ENCODE measurements around the gene SRPK2. TPM values are rescaled to one million over a fixed set of nuclear protein-coding genes. Genes with fewer than 3 reads are reported as not detected.
A peak's percentile ranks its signal among the peaks of the same experiment; 100 is the strongest.
"Not testable (repeated sequence)": the region's sequence is repeated elsewhere in the genome, so short reads cannot be mapped to it uniquely, and the experiment has no call there.

SRPK2 gene
- total RNA-seq, 4 donors from 2014 or later: 33.0 to 47.4 (median 42.8) TPM

DNA sequence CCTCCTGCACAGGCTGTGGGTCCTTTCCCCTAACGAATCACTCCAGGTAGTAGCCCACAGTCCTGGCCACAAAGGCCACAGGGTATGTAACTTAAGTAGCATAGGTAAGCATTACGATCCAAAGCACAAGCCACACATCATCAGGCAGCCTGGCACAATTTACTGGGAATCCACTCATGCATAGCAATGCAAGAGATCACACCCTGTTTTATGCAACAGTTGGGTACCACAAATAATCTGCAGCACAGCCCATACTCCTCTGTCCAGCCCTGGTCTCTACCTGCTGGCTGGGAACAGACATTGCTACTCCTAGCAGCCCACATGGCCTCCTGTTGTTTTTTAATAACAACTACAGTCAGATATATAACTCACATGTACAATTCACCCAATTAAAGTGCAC is 34.3 kb downstream of the SRPK2 start:
- Histone ChIP-seq H3K4me1 (peaks cover 30 to 64% (median 51%) of the 10 kb centered on the region in 4 donors), H3K36me3 (no peaks in the 10 kb centered on the region)

DNA sequence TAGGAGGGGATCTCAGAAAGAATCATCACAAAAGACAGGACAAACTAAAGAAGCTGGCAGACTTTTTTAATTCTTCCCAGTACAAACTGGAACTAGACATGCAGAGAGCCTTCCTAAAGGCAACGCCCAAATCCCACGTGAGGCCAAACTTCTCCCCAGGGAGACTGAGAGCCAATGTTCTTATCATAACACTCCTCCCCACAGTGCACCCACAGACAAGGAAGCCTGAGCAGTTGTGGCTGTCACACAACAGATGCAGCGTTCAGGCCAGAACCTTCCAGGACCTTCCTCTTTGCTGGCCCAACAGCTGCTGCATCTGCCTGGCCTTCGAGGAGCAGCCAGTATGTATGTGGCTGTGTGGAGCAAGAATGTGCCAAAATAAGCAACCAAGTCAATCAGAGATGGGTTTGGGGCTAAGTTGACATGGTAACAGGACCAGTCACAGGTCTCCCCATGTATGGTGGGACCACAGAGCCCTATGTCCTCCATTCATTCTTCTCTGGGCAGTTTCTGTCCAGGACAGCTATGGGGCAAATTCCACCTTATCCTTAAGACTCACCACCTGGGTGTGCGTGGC is 34.9 kb downstream of the SRPK2 start:
- Histone ChIP-seq H3K4me3 (no peak overlapping the region), H3K27me3 (no peaks in the 10 kb centered on the region), H3K36me3 (no peaks in the 10 kb centered on the region), H3K27ac (replicated peaks in 1 of 4) (peak overlapping the region in 2 of 4 donors; percentile 1 to 56), H3K4me1 (peaks cover 30 to 64% (median 51%) of the 10 kb centered on the region in 4 donors), H3K9me3 (no peaks in the 10 kb centered on the region)
- DNase-seq (ENCODE audit: extremely low spot score): no peak
- intact Hi-C loops (cut with DNase I): no loop called here
- 51% methylated on average over 5 of the region's 5 CpGs for WGBS
- peak in 1 of 2 donors; percentile 18 for TF ChIP-seq POLR2AphosphoS5 (IDR thresholded peaks at IDR 0.05)
- TF ChIP-seq, protein P1, sequence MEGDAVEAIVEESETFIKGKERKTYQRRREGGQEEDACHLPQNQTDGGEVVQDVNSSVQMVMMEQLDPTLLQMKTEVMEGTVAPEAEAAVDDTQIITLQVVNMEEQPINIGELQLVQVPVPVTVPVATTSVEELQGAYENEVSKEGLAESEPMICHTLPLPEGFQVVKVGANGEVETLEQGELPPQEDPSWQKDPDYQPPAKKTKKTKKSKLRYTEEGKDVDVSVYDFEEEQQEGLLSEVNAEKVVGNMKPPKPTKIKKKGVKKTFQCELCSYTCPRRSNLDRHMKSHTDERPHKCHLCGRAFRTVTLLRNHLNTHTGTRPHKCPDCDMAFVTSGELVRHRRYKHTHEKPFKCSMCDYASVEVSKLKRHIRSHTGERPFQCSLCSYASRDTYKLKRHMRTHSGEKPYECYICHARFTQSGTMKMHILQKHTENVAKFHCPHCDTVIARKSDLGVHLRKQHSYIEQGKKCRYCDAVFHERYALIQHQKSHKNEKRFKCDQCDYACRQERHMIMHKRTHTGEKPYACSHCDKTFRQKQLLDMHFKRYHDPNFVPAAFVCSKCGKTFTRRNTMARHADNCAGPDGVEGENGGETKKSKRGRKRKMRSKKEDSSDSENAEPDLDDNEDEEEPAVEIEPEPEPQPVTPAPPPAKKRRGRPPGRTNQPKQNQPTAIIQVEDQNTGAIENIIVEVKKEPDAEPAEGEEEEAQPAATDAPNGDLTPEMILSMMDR (IDR thresholded peaks at IDR 0.05): no peak

More for the DNA sequence above, 34.3 kb downstream of the SRPK2 start:
- Histone ChIP-seq H3K27me3 (no peaks in the 10 kb centered on the region), H3K9me3 (no peaks in the 10 kb centered on the region), H3K4me3 (no peak overlapping the region), H3K27ac (replicated peaks in 1 of 4) (peak overlapping the region in 1 of 4 donors; percentile 56)
- no peak for TF ChIP-seq POLR2AphosphoS5 (IDR thresholded peaks at IDR 0.05)
- no peak for TF ChIP-seq POLR2A (IDR thresholded peaks at IDR 0.05; ENCODE audit: low read depth)
- TF ChIP-seq, protein P1 (IDR thresholded peaks at IDR 0.05): no peak
- TF ChIP-seq EP300 (IDR thresholded peaks at IDR 0.05): no peak
- no peak for DNase-seq (ENCODE audit: extremely low spot score)
- WGBS: 100% methylated on average over 1 of the region's 2 CpGs
- intact Hi-C loops (cut with DNase I): no loop called here

DNA sequence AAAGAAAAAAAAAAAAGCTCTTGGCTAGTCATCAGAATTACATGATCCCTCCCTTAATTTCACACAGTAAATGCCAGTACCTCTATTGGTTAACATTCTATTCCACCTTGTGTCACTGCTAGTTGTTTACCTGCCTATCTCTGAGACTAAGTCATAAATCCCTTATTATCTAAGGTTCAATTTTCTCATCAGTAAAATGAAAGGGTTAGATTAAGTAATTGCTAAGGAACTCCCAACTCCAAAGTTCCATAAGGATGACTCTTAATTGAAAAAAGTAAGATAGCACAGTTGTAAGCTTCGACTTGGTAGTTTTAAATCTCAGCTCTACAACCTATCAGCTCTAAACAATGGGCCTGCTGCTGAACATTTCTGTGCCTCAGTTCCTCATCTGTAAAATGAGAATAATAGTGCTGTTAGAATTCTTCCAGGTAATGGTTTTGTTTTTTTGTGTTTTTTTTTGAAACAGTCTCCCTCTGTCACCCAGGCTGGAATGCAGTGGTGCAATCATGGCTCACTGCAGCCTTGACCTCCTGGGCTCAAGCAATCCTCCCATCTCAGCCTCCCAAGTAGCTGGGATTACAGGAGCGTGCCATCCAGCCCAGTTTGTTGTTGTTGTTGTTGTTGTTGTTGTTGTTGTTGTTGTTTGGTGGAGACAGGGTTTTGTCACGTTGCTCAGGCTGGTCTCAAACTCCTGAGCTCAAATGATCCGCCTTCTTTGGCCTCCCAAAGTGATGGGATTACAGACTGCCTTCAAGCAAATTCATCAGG is 35.6 kb downstream of the SRPK2 start:
- Histone ChIP-seq H3K9me3 (no peaks in the 10 kb centered on the region), H3K27ac (replicated peaks in 1 of 4) (peak overlapping the region; percentile 1 to 68 (median 54)), H3K27me3 (no peaks in the 10 kb centered on the region), H3K36me3 (no peaks in the 10 kb centered on the region), H3K4me1 (peaks cover 30 to 64% (median 51%) of the 10 kb centered on the region in 4 donors), H3K4me3 (no peak overlapping the region)
- intact Hi-C loops (cut with DNase I): no loop called here
- TF ChIP-seq EP300 (IDR thresholded peaks at IDR 0.05): no peak
- TF ChIP-seq, protein P1 (IDR thresholded peaks at IDR 0.05): no peak
- no peak for TF ChIP-seq POLR2AphosphoS5 (IDR thresholded peaks at IDR 0.05)
- no peak for TF ChIP-seq POLR2A (IDR thresholded peaks at IDR 0.05; ENCODE audit: low read depth)
- WGBS: 81% methylated on average over 4 of the region's 4 CpGs
- DNase-seq (ENCODE audit: extremely low spot score): no peak

DNA sequence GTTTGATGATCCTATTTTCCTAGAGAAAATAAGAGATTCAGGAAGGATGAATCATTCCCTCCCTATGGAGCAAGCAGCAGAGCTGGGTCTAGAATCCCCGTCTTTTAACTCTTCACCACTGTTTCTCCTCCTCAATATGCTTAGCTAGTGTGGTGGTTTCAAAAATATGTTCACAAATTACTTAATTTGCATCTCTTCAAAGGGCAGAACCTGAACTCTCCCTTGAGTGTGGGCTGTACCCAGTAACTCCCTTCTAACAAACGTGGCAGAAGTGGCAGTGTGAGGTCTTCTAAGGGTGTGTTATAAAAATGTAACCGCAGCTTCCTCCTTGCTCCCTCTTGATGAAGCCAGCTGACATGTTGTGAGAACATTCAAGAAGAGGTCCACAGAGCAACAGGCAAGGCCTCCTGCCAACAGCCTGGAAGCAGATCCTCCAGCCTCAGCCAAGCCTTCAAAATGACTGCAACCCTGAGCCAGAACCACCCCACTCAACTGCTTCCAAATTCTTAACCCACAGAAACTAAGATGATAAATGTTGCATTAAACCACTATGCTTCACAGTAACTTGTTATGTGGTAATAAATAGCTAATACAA is 36.6 kb downstream of the SRPK2 start:
- Histone ChIP-seq H3K9me3 (no peaks in the 10 kb centered on the region), H3K36me3 (no peaks in the 10 kb centered on the region), H3K27ac (replicated peaks in 1 of 4) (peak overlapping the region; percentile 52 to 68 (median 60)), H3K27me3 (no peaks in the 10 kb centered on the region), H3K4me3 (peak overlapping the region in 2 of 4 donors; percentile 2 to 23), H3K4me1 (peaks cover 30 to 64% (median 51%) of the 10 kb centered on the region in 4 donors)
- intact Hi-C loops (cut with DNase I): no loop called here
- peak; percentile 94 for DNase-seq (ENCODE audit: extremely low spot score)
- TF ChIP-seq POLR2AphosphoS5 (IDR thresholded peaks at IDR 0.05) (peak; percentile 33 to 51), POLR2A (IDR thresholded peaks at IDR 0.05; ENCODE audit: low read depth) (no peak)
- WGBS: 7% methylated on average over 3 of the region's 3 CpGs

DNA sequence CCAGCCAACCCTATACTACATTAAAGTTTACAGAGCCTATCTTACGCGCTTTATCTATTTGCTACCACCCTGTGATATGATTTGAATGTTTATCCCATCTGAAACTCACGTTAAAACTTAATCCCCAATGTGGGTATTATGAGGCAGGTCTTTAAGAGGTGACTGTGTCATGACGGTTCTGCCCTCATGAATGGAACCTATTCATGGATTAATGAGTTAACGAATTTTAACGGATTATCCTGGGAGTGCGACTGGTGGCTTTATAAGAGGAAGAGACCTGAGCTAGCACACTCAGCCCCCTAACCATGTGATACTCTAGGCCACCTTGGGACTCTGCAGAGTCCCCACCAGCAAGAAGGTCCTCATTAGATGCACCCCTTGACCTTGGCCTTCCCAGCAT is 37.8 kb downstream of the SRPK2 start:
- H3K27me3 ChIP-seq: no peaks in the 10 kb centered on the region
- no peak overlapping the region for H3K4me3 ChIP-seq
- H3K36me3 ChIP-seq: no peaks in the 10 kb centered on the region
- H3K4me1 ChIP-seq: peaks cover 37 to 62% (median 53%) of the 10 kb centered on the region in 4 donors
- DNase-seq (ENCODE audit: extremely low spot score): no peak
- TF ChIP-seq, protein P1 (IDR thresholded peaks at IDR 0.05): no peak
- TF ChIP-seq EP300 (IDR thresholded peaks at IDR 0.05): no peak
- no peak for TF ChIP-seq POLR2A (IDR thresholded peaks at IDR 0.05; ENCODE audit: low read depth)
- no peak for TF ChIP-seq POLR2AphosphoS5 (IDR thresholded peaks at IDR 0.05)
- H3K9me3 ChIP-seq: no peaks in the 10 kb centered on the region
- WGBS: 96% methylated on average over 7 of the region's 7 CpGs
- peak overlapping the region in 1 of 4 donors; percentile 35 for H3K27ac ChIP-seq (replicated peaks in 1 of 4)
- intact Hi-C loops (cut with DNase I): no loop called here

DNA sequence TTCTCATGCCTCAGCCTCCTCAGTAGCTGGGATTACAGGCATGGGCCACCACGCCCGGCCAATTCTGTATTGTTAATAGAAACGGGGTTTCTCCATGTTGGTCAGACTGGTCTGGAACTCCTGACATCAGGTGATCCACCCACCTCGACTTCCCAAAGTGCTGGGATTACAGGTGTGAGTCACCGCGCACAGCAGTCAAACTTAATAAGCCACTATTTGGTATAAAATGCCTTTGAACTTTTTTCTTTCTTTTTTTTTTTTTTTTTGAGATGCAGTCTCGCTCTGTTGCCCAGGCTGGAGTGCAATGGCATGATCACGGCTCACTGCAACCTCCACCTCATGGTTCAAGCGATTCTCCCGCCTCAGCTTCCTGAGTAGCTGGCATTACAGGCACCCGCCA is 40.5 kb downstream of the SRPK2 start:
- H3K27ac ChIP-seq (replicated peaks in 1 of 4); intact Hi-C loops (cut with DNase I): not testable (repeated sequence)
- 89% methylated on average over 11 of the region's 11 CpGs for WGBS

More for the DNA sequence above, 40.5 kb downstream of the SRPK2 start:
- DNase-seq (ENCODE audit: extremely low spot score); H3K36me3 ChIP-seq; H3K9me3 ChIP-seq; H3K4me3 ChIP-seq; H3K27me3 ChIP-seq: not testable (repeated sequence)
- H3K4me1 ChIP-seq: peaks cover 27 to 43% (median 37%) of the 10 kb centered on the region in 4 donors
